ENCODE data around the gene MPZL1.

DNA sequence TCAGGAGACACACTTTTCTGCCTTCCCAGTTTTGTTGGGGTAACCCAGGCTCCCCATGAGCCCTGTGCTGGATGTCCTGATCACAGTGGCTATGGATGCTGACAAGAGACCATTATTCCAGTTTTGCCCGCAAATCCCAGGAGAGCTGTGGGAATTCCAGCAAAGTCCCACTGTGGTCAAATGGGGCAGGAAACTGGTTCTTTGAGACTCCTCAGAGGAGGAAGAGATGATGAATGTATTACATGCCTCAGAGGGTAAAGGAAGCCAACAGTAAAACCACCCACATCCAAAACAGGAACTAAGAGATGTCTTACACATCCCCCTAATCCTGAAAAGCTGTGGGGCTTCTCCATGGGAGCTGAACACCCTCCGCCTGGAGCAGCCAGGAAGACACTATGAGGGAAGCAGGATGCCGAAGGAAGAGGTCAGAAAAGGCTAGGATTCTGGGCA is 12.8 kb upstream of the MPZL1 start:
- TF ChIP-seq, protein P1, sequence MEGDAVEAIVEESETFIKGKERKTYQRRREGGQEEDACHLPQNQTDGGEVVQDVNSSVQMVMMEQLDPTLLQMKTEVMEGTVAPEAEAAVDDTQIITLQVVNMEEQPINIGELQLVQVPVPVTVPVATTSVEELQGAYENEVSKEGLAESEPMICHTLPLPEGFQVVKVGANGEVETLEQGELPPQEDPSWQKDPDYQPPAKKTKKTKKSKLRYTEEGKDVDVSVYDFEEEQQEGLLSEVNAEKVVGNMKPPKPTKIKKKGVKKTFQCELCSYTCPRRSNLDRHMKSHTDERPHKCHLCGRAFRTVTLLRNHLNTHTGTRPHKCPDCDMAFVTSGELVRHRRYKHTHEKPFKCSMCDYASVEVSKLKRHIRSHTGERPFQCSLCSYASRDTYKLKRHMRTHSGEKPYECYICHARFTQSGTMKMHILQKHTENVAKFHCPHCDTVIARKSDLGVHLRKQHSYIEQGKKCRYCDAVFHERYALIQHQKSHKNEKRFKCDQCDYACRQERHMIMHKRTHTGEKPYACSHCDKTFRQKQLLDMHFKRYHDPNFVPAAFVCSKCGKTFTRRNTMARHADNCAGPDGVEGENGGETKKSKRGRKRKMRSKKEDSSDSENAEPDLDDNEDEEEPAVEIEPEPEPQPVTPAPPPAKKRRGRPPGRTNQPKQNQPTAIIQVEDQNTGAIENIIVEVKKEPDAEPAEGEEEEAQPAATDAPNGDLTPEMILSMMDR (IDR thresholded peaks at IDR 0.05 in 2 of 3, conservative IDR thresholded peaks at IDR 0.05 in 1 of 3; ENCODE audit: borderline replicate concordance in 1 of 3, insufficient read depth in 1 of 3, low read depth in 2 of 3, low read length in 2 of 3): no peak
- no peak for TF ChIP-seq POLR2A (IDR thresholded peaks at IDR 0.05; ENCODE audit: borderline replicate concordance, extremely low read depth, insufficient read depth, insufficient read length)
- TF ChIP-seq ELF1 (IDR thresholded peaks at IDR 0.05; ENCODE audit: borderline replicate concordance, low read depth): no peak
- TF ChIP-seq SRF (IDR thresholded peaks at IDR 0.05; ENCODE audit: low read depth): no peak
- no peak for TF ChIP-seq EZH2phosphoT487 (IDR thresholded peaks at IDR 0.05; ENCODE audit: borderline replicate concordance)
- no peak for TF ChIP-seq POLR2AphosphoS5 (IDR thresholded peaks at IDR 0.05; ENCODE audit: low read depth, low read length)
- TF ChIP-seq ZFX (IDR thresholded peaks at IDR 0.05): no peak
